SU-DHL-6 (cell line): ENCODE data around the gene SLC9A3.

Source experiments
- H2AFZ ChIP-seq: fragments of 200-600 bp; sonication (generic); 2 replicates; pipeline ENCODE4 v1.6.1; 2014; ENCODE audit warnings: low read depth, mild to moderate bottlenecking, moderate library complexity, mixed read lengths, antibody characterized with exemption, low read length; ENCODE audit not compliant: severe bottlenecking
- H3F3A ChIP-seq: fragments of 200-600 bp; shearing (Covaris generic); 2 replicates; pipeline ENCODE4 v1.6.0; 2016; ENCODE audit warnings: antibody characterized with exemption, mild to moderate bottlenecking; ENCODE audit not compliant: insufficient read depth
- H3K27ac ChIP-seq: fragments of 200-600 bp; sonication (generic); 2 replicates; pipeline ENCODE4 v1.5.1; 2016; ENCODE audit warnings: low read depth, mild to moderate bottlenecking, low read length, moderate library complexity, mixed read lengths
- H3K27me3 ChIP-seq: fragments of 200-600 bp; sonication (generic), shearing (Covaris generic); 2 replicates; pipeline ENCODE4 v1.6.0; 2014; ENCODE audit warnings: mild to moderate bottlenecking, low read length
- H3K36me3 ChIP-seq: fragments of 200-600 bp; sonication (generic); 2 replicates; pipeline ENCODE4 v1.6.1; 2014; ENCODE audit warnings: mild to moderate bottlenecking, low read length, mixed read lengths
- H3K4me2 ChIP-seq: fragments of 300-600, 200-600 bp; shearing (Covaris generic), sonication (generic); 2 replicates; pipeline ENCODE4 v1.6.0; 2014; ENCODE audit warnings: low read length, low read depth, mild to moderate bottlenecking; ENCODE audit not compliant: poor library complexity, severe bottlenecking
- H3K4me3 ChIP-seq: fragments of 200-600 bp; sonication (generic); 2 replicates; pipeline ENCODE4 v1.5.1; 2014; ENCODE audit warnings: antibody characterized with exemption, low read length, mild to moderate bottlenecking, mixed read lengths; ENCODE audit not compliant: insufficient read depth, poor library complexity, severe bottlenecking
- H3K79me2 ChIP-seq: fragments of 200-600 bp; sonication (generic); 2 replicates; pipeline ENCODE4 v1.6.1; 2014; ENCODE audit warnings: mild to moderate bottlenecking, low read length, moderate library complexity; ENCODE audit not compliant: insufficient read depth
- H3K9ac ChIP-seq: fragments of 200-600 bp; sonication (generic); 2 replicates; pipeline ENCODE4 v1.7.0; 2014; ENCODE audit warnings: mild to moderate bottlenecking, low read length
- H3K9me2 ChIP-seq: fragments of 200-600 bp; sonication (generic); replicated peaks from 2 replicates; pipeline ENCODE4 v1.6.1; 2014; ENCODE audit warnings: low read length; ENCODE audit not compliant: insufficient read depth
- H3K9me3 ChIP-seq: fragments of 200-600 bp; sonication (generic); 2 replicates; pipeline ENCODE4 v1.6.1; 2014; ENCODE audit warnings: low read length, mixed read lengths; ENCODE audit not compliant: insufficient read depth
- H4K20me1 ChIP-seq: fragments of 200-600 bp; sonication (generic); 2 replicates; pipeline ENCODE4 v1.6.1; 2014; ENCODE audit warnings: low read depth, mild to moderate bottlenecking, antibody characterized with exemption, low read length, moderate library complexity, mixed read lengths
- CTCF ChIP-seq: fragments of 200-600 bp; sonication (generic); IDR thresholded peaks from one replicate; pipeline ENCODE4 v1.5.1; 2017; ENCODE audit warnings: antibody characterized with exemption, mild to moderate bottlenecking, low read length, moderate library complexity; ENCODE audit not compliant: insufficient read depth, poor library complexity, severe bottlenecking
- EZH2phosphoT487 ChIP-seq: fragments of 200-600 bp; sonication (generic), shearing (Covaris generic); conservative IDR thresholded peaks from 2 replicates; pipeline ENCODE4 v1.6.1; 2018; ENCODE audit warnings: mild to moderate bottlenecking, antibody characterized with exemption, low read length, moderate library complexity, mixed read lengths

Gene SLC9A3

GRCh38 chr5:434443-435146 lies 89.7 kb downstream of the SLC9A3 start:
- TF ChIP-seq EZH2phosphoT487, result no peak
- TF ChIP-seq CTCF, result no peak
- H3K9me2 ChIP-seq, result no peaks in the 10 kb centered on the region
- no peaks in the 10 kb centered on the region for H3K27me3 ChIP-seq
- H3K4me3 ChIP-seq, result no peak overlapping the region
- no peak overlapping the region for H2AFZ ChIP-seq
- no peak overlapping the region for H3K9ac ChIP-seq
- no peak overlapping the region for H3K4me2 ChIP-seq
- H3K79me2 ChIP-seq, result no peaks in the 10 kb centered on the region
- H3K36me3 ChIP-seq, result no peaks in the 10 kb centered on the region
- no peak overlapping the region for H3K27ac ChIP-seq
- no peaks in the 10 kb centered on the region for H4K20me1 ChIP-seq
- H3K9me3 ChIP-seq, result no peaks in the 10 kb centered on the region
- no peaks in the 10 kb centered on the region for H3F3A ChIP-seq

- no peak overlapping the region for H3K27ac ChIP-seq
- H3K27me3 ChIP-seq, result no peaks in the 10 kb centered on the region
- no peaks in the 10 kb centered on the region for H4K20me1 ChIP-seq
- no peak overlapping the region for H3K4me3 ChIP-seq
- no peak overlapping the region for H2AFZ ChIP-seq
- no peaks in the 10 kb centered on the region for H3K79me2 ChIP-seq
- no peaks in the 10 kb centered on the region for H3K9me3 ChIP-seq
- no peaks in the 10 kb centered on the region for H3F3A ChIP-seq
- H3K9ac ChIP-seq, result no peak overlapping the region
- no peak overlapping the region for H3K4me2 ChIP-seq
- TF ChIP-seq CTCF, result no peak
- TF ChIP-seq EZH2phosphoT487, result no peak
- H3K9me2 ChIP-seq, result no peaks in the 10 kb centered on the region
- H3K36me3 ChIP-seq, result no peaks in the 10 kb centered on the region
Measured at GRCh38 chr5:433836-434235, 90.4 kb downstream of the SLC9A3 start.

GRCh38 chr5:432928-433791 lies 91.1 kb downstream of the SLC9A3 start:
- no peaks in the 10 kb centered on the region for H3K9me3 ChIP-seq
- no peak overlapping the region for H3K27ac ChIP-seq
- no peaks in the 10 kb centered on the region for H3K27me3 ChIP-seq
- H3K36me3 ChIP-seq, result no peaks in the 10 kb centered on the region
- no peak overlapping the region for H3K9ac ChIP-seq
- H2AFZ ChIP-seq, result no peak overlapping the region
- no peaks in the 10 kb centered on the region for H3F3A ChIP-seq
- no peaks in the 10 kb centered on the region for H4K20me1 ChIP-seq
- no peaks in the 10 kb centered on the region for H3K79me2 ChIP-seq
- TF ChIP-seq CTCF (no peak), EZH2phosphoT487 (no peak)
- no peaks in the 10 kb centered on the region for H3K9me2 ChIP-seq
- H3K4me2 ChIP-seq, result no peak overlapping the region
- no peak overlapping the region for H3K4me3 ChIP-seq
